ENCODE data around the gene TMEM95. TPM values are rescaled to one million over a fixed set of nuclear protein-coding genes. Genes with fewer than 3 reads are reported as not detected.

Gene TMEM95
- total RNA-seq, 2 donors from 2014 or later, result not detected

DNA sequence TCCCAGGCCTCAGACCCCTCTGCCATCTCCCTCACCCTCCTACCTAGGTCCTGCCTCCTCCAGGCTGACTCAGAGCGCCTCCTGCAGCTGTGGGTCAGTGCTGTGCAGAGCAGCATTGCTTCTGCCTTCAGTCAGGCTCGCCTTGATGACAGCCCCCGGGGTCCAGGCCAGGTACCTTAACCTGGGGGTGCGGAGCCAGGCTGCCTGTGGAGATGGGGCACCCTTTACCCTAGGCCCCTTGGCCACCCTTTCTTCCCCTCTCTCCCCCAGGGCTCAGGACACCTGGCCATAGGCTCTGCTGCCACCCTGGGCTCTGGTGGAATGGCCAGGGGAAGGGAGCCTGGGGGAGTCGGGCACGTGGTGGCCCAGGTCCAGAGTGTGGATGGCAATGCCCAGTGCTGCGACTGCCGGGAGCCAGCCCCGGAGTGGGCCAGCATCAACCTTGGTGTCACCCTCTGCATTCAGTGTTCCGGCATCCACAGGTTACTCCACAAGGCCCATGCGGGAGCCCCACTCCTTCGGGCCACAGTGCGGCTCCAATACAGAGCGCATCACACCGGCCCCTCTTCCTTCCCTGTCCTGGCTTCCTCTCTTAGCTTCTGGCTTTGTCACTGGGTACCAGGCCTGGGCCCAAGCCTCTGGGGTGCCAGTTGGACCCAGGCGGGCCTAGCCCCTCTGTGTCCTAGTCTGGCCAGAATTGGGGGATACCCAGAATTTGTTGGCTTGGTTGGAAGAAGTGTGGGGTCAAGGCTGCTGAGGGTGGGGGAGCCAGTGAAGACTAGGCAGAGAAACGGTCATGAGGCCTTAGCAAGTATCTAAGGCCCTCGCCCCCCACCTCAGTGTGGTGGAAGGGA lies 8.0 kb upstream of the TMEM95 start:
- Mint-ChIP-seq H3K27ac (no peak overlapping the region), H3K4me1 (peaks cover 9% of the 10 kb centered on the region), H3K36me3 (ENCODE audit: low read depth) (no peaks in the 10 kb centered on the region), H3K4me3 (no peak overlapping the region), H3K27me3 (ENCODE audit: insufficient read depth) (peaks cover 2% of the 10 kb centered on the region), H3K9me3 (no peaks in the 10 kb centered on the region)
- no peaks in the 10 kb centered on the region for H3K9me3 ChIP-seq (ENCODE audit: control insufficient read depth, low read length)
- no peak for DNase-seq
- no peaks in the 10 kb centered on the region for H3K4me1 ChIP-seq (ENCODE audit: control insufficient read depth, insufficient read depth, low read length)
- no peak overlapping the region for H3K4me3 ChIP-seq (ENCODE audit: low read length)
- TF ChIP-seq, protein P1, sequence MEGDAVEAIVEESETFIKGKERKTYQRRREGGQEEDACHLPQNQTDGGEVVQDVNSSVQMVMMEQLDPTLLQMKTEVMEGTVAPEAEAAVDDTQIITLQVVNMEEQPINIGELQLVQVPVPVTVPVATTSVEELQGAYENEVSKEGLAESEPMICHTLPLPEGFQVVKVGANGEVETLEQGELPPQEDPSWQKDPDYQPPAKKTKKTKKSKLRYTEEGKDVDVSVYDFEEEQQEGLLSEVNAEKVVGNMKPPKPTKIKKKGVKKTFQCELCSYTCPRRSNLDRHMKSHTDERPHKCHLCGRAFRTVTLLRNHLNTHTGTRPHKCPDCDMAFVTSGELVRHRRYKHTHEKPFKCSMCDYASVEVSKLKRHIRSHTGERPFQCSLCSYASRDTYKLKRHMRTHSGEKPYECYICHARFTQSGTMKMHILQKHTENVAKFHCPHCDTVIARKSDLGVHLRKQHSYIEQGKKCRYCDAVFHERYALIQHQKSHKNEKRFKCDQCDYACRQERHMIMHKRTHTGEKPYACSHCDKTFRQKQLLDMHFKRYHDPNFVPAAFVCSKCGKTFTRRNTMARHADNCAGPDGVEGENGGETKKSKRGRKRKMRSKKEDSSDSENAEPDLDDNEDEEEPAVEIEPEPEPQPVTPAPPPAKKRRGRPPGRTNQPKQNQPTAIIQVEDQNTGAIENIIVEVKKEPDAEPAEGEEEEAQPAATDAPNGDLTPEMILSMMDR (conservative IDR thresholded peaks at IDR 0.05), result no peak
- H3K9ac ChIP-seq (ENCODE audit: extremely low read depth, low read length, poor library complexity, severe bottlenecking), result no peak overlapping the region
- WGBS, 2 experiments (ENCODE audit: insufficient coverage in 1 of 2, insufficient read length in 1 of 2), result 85 to 89% methylated on average over 8 to 18 of the region's 18 CpGs
- H3K36me3 ChIP-seq (ENCODE audit: control insufficient read depth, insufficient read depth, low read length), result no peaks in the 10 kb centered on the region
- H3K27me3 ChIP-seq (ENCODE audit: control insufficient read depth, insufficient read depth, low read length, poor library complexity, severe bottlenecking), result no peaks in the 10 kb centered on the region
- H3K27ac ChIP-seq (ENCODE audit: low read depth, low read length), result no peak overlapping the region

DNA sequence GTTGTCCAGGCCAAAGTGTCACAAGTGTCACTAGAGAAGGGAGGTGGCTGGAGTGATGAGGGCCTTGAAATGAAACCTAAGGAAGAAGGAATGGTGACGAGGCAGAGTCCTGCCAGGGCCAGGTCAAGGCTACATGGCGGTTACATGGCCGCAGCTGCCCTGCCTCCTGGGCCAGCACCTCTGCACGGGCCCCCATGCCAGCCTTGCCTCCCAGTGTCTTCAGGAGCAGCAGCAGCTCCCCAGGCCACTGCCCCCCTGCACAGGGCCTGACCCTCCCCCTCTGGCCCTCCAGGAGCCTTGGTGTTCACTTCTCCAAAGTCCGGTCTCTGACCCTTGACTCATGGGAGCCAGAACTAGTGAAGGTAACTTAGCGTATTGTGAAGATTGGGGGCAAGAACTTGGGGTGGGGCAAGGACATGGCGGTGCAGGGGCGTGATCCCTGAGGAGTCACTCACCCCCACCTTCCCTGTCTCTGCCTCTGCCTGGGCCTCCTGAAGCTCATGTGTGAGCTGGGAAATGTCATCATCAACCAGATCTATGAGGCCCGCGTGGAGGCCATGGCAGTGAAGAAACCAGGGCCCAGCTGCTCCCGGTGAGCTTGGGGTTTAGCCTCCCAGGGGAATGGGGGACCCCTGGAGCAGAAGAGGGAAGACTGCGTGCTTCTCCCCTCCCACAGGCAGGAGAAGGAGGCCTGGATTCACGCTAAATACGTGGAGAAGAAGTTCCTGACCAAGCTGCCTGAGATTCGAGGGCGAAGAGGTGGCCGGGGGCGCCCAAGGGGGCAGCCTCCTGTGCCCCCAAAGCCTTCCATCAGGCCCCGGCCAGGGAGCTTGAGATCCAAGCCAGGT lies 7.1 kb upstream of the TMEM95 start:
- TF ChIP-seq, protein P1 (conservative IDR thresholded peaks at IDR 0.05), result no peak
- DNase-seq, result peak; percentile 41
- Mint-ChIP-seq H3K27me3 (ENCODE audit: insufficient read depth) (peaks cover 7% of the 10 kb centered on the region), H3K4me3 (no peak overlapping the region), H3K9me3 (no peaks in the 10 kb centered on the region), H3K27ac (no peak overlapping the region), H3K36me3 (ENCODE audit: low read depth) (no peaks in the 10 kb centered on the region), H3K4me1 (peaks cover 15% of the 10 kb centered on the region)
- H3K27me3 ChIP-seq (ENCODE audit: control insufficient read depth, insufficient read depth, low read length, poor library complexity, severe bottlenecking), result no peaks in the 10 kb centered on the region
- 86 to 94% methylated on average over 10 to 19 of the region's 19 CpGs for WGBS, 2 experiments (ENCODE audit: insufficient coverage in 1 of 2, insufficient read length in 1 of 2)
- no peak overlapping the region for H3K27ac ChIP-seq (ENCODE audit: low read depth, low read length)
- no peak overlapping the region for H3K9ac ChIP-seq (ENCODE audit: extremely low read depth, low read length, poor library complexity, severe bottlenecking)
- H3K4me1 ChIP-seq (ENCODE audit: control insufficient read depth, insufficient read depth, low read length), result peaks cover 2% of the 10 kb centered on the region
- no peak overlapping the region for H3K4me3 ChIP-seq (ENCODE audit: low read length)
- no peaks in the 10 kb centered on the region for H3K9me3 ChIP-seq (ENCODE audit: control insufficient read depth, low read length)
- H3K36me3 ChIP-seq (ENCODE audit: control insufficient read depth, insufficient read depth, low read length), result no peaks in the 10 kb centered on the region

DNA sequence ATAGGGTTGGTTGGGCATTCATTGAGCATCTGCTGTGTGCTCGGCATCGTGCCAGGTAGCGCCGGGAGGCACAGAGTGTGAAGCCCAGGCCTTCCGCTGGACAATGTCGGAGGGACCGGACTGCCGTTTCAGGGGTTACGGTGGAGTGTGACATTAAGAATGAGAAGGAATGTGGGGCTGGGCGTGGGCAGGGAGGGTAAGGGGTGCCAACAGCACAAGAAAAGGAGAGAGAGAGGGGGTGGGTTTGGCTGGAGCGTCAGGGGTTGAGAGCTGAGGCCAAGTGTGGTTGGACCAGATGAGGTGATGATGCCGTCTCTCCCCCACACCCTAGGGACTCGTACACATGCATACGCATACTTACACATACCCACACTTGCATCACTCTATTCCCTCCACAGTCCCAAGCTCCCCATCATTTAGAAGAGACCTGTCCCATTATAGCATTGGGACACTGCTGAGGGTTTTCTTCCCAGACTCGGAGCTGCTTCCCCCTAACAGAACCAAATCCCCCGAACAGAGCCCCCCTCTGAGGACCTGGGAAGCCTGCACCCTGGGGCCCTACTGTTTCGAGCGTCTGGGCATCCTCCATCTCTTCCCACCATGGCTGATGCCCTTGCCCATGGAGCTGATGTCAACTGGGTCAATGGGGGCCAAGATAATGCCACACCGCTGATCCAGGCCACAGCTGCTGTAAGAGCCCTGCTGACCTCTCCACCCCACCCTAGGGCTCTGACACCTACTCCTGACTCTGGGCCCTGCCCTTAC lies 6.3 kb upstream of the TMEM95 start:
- DNase-seq, result peak; percentile 54
- WGBS, 2 experiments (ENCODE audit: insufficient coverage in 1 of 2, insufficient read length in 1 of 2), result 94 to 99% methylated on average over 15 to 19 of the region's 19 CpGs
- no peak overlapping the region for H3K9ac ChIP-seq (ENCODE audit: extremely low read depth, low read length, poor library complexity, severe bottlenecking)

More for the DNA sequence above, 6.3 kb upstream of the TMEM95 start:
- Histone ChIP-seq H3K36me3 (ENCODE audit: control insufficient read depth, insufficient read depth, low read length) (no peaks in the 10 kb centered on the region), H3K27me3 (ENCODE audit: control insufficient read depth, insufficient read depth, low read length, poor library complexity, severe bottlenecking) (no peaks in the 10 kb centered on the region), H3K27ac (ENCODE audit: low read depth, low read length) (no peak overlapping the region), H3K9me3 (ENCODE audit: control insufficient read depth, low read length) (no peaks in the 10 kb centered on the region), H3K4me3 (ENCODE audit: low read length) (no peak overlapping the region), H3K4me1 (ENCODE audit: control insufficient read depth, insufficient read depth, low read length) (peaks cover 5% of the 10 kb centered on the region)
- Mint-ChIP-seq H3K27ac (peak overlapping the region; percentile 91), H3K4me3 (no peak overlapping the region), H3K9me3 (no peaks in the 10 kb centered on the region), H3K36me3 (ENCODE audit: low read depth) (no peaks in the 10 kb centered on the region), H3K4me1 (peaks cover 15% of the 10 kb centered on the region), H3K27me3 (ENCODE audit: insufficient read depth) (peaks cover 10% of the 10 kb centered on the region)
- TF ChIP-seq, protein P1 (conservative IDR thresholded peaks at IDR 0.05), result no peak
